RCC 7860 (cell line): ENCODE results near the gene SUMO3.
"Not testable (repeated sequence)": the region's sequence is repeated elsewhere in the genome, so short reads cannot be mapped to it uniquely, and the experiment has no call there.

Source experiments
- DNase-seq: peaks from one replicate; pipeline ENCODE4 v3.0.0-alpha.2; 2015; ENCODE audit warnings: low spot score
- FAIRE-seq: peaks from 2 replicates; lab custom pipeline; 2012; peaks lifted over from hg19 to GRCh38; lab: Jason Lieb, UNC

SUMO3 gene

GRCh38 chr21:44847261-44848056, 29.6 kb upstream of the SUMO3 start:
- no peak for DNase-seq
- no peak for FAIRE-seq

GRCh38 chr21:44846485-44847260, 28.8 kb upstream of the SUMO3 start:
- FAIRE-seq (no peak), DNase-seq (no peak)

DNA sequence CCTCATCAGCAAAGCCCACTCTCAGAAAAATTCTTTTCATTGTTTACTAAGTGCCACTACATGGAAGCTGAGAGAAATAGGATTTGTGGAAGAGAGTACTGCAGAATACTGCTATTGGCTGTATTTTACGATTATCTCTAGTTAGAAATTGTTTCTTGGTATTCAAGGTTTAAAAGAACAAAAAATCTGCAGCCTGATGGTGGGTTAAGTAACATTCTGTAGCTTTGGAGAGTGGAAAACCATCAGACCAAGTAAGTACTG, 28.3 kb upstream of the SUMO3 start:
- no peak for FAIRE-seq
- no peak for DNase-seq

GRCh38 chr21:44845418-44846223, 27.8 kb upstream of the SUMO3 start:
- FAIRE-seq: no peak
- peak; percentile 27 for DNase-seq

DNA sequence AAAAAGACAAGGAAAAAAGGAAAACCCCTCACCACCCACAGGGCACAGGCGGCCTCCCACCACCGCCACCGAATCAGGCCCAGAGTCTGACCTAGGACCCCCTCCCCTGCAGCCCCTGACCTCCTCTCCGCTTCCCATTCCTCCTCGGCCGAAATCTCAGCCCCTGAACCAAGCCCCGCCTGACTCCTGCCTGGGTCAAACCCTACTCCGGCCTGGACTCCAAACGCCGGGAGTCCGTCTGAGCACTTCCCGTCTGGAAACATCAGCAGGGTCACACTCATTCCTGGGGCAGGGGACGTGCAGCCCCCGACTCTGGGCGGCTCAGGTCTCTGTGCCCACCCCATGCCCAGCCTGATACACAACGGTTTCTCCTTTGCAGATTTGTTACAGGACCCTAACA, 26.4 kb upstream of the SUMO3 start:
- FAIRE-seq (no peak), DNase-seq (no peak)

DNA sequence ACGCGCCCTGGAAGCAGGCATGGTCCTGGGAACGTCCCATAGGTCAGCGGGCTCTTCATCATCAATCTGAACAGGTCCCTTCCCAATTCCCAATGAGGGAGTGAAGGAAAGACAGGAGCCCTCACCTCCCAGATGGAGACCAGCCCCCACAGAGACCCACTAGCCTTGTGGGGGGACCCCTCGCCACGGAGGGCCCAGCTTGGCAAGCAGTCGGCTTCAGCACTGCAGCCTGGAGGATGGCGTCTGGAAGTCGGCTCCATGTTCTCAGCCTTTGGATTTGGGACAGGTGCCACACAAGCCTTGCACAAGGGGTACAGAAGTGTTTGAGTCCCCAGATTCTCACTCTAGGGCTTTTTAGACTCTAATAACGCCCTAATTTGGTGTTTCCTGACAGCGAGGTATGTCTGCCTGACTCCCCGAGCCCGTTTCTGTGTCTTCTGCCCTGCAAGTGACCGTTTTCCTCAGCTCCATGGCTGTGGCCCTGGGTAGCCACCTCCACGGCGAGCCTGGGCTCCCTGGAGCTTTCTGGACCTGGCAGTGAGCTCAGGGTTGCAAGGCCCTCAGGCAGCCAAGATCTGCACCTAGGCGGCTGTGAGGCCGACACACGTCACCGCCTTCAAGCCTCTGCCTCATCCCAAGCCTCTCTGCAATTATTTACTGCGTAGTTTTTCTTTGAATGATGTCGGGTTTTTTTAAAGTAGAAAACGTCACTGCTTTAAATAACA, 25.0 kb upstream of the SUMO3 start:
- no peak for FAIRE-seq
- DNase-seq: no peak

GRCh38 chr21:44842087-44842486, 24.2 kb upstream of the SUMO3 start:
- FAIRE-seq (no peak), DNase-seq (no peak)

DNA sequence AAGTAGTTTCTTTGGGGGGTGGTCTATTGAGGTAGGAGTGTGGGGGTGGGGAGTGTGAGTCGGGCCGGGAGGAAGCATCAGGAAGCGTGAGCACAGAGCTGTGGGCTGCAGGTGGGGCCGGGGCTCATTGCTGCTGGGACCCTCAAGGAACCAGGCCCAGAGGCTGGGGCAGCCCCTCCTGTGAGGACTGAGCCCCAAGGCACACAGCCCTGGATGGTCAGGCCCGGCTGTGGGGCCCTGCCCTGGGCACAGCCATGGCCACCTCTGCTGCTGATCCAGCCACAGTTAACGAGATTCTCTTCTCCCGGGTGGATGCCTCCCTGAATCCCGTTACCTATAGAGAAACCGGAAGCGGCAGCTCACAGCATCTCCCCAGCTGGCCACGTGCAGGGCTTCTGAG, 22.9 kb upstream of the SUMO3 start:
- FAIRE-seq: no peak
- DNase-seq: no peak

DNA sequence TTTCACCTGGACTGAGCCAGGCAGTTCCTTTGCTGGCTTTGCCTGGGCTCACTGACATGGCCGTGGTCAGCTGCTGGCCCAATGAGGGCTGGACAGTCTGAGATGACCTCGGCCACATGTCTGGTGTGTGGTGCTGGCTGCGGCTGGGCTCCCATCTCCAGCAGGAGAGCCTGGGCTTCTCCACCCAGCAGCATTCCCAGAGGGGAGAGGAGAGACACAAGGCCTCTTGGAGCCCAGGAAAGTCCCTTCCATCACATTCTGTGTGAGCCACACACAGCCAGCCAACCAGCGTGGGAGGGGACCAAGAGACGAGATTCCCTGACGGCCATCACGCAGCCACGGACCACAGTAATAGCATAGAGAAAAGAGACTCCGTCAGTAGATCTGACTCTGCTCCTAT, 21.1 kb upstream of the SUMO3 start:
- FAIRE-seq (no peak), DNase-seq (no peak)

DNA sequence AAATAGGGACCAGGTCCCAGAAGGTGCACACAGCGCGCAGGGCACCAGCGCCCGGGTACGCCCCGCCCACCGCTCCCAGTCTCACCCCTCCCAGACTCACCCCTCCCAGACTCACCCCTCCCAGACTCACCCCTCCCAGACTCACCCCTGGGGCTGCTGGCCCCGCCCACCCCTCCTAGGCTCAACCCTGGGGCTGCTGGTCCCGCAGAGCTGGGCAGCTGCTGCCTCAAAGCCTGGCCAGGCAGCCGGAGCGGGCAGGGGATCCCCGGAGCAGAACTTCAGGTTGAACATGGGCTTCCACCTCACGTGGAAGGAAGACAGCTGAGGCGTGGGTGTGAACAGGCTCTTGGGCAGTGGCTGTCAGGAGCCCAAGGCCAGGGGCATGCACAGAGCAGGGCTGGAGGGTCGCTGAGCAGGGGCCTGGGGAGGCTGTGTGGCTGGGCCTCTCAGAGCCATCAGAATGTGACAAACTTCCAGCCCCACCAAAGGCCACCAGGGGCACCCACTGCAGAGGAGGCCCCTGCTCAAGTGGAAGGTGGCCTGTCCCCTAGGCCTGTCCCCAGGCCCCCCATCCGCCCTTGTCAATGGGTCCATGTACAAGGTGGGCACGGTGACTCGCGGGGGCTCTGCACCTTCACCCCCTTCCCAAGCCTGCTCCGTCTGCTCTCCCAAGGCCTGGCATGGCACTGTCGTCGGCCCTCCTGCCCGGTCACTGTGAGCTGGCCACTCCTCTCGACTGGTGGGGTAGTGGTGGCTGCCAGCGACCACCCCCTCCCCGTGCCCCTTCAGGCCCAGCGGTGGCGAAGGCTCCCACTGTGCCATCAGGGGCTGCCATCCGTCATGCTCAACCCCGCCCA, 20.4 kb upstream of the SUMO3 start:
- DNase-seq (no peak), FAIRE-seq (no peak)

- no peak for DNase-seq
- no peak for FAIRE-seq
These were observed 19.7 kb upstream of the SUMO3 start for GRCh38 chr21:44837537-44837936.

DNA sequence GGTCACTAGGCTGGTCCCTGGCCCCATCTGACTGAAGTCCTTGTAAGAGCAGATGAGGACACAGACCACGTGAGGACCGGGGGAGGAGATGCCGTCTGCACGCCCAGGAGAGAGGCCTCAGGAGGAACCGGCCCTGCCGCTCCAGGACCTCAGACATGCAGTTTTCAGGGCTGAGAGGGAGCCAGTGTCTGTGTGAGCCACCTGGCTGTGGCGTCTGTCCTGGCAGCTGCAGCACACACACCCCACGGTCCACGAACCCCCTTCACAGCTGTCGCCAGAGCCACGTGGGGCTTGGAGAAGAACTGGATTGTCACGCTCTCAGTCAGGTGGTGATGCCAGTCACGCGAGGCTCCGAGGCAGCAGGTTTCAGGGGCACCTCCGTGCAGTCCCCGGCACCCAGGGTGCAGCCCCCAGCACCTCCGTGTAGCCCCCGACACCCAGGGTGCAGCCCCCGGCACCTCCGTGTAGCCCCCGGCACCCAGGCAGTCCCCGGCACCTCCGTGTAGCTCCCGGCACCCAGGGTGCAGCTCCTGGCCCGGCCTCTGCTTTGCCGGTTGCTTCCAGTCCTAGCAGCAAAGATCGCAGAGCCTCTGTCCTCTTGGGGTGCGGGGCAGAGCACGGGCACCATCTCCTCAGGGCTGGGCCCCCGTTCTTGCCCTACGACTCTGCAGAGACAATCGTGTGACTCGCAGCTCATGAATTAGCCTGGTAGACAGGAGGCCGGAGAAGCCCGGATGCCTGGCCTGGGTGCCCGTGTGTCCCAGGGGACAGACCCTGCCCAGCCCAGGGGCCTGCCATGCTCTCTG, 19.0 kb upstream of the SUMO3 start:
- FAIRE-seq (no peak), DNase-seq (peak; percentile 26)

- DNase-seq (no peak), FAIRE-seq (no peak)
These were observed 18.4 kb upstream of the SUMO3 start for GRCh38 chr21:44836349-44836665.

GRCh38 chr21:44835647-44835973, 17.7 kb upstream of the SUMO3 start:
- DNase-seq: no peak
- no peak for FAIRE-seq

DNA sequence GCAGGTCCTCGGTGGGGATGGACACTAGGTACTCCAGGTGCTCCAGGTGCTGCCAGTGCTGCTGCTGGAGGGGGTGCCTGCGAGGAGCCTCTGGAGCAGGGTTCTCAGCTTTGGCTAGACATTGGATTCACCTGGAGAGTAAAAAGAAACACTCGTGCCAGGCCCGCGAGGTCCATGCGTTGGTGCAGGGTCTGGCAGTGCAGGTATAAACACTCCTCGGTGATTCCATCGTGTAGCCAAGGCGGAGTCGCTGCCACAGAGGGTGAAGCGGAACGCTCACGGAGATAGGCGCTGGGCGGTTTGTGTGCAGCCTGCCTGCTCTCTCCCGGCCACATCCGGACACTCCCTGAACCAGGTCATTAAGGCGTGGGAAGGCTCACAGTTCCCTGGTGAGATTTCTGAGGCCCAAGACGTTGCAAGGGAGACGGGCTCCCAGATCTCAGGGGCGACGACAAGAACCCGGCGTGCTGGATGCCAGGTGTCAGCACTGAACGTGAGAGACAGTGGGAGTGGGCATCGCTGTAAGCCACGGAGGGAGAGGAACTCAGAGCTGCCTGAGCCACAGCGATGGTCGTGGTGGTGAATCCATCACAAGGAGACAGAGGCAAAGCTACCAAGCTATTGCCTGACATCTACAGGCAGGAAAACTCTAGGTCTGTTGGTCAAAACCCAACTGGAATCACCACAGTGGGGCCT, 17.2 kb upstream of the SUMO3 start:
- FAIRE-seq: no peak
- DNase-seq: peak; percentile 51

DNA sequence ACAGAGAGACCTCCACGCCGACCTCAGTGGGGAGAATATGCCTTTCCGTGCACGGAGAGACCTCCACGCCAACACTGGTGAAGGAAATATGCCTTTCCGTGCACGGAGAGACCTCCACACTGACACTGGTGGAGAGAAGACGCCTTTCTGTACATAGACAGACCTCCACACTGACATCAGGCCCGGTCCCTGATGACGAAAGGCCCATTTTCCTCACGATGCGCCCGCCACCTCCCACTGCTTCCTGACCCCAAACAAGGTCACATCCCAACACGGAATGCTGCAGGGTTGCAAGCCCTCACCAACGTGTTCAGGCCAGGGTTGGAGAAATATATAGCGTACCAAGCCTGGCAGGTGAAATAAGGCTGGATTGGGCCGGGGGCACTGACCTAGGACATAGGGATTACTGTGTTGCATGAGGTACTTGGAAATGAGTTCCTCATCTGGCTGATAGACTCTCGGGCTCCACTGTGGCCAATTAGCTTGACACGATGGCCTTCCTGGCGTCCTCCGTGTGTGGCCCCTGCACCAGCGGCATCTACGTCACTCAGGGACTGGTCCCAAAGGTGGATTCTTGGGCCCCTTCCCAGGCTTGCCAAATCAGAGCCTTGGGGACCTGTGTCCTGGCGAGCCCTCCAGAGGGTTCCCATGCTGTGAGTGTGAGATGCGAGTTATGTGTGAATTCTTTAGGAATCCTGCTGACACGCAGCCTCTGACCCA, 16.5 kb upstream of the SUMO3 start:
- FAIRE-seq: no peak

GRCh38 chr21:44833663-44834062, 15.8 kb upstream of the SUMO3 start:
- no peak for FAIRE-seq
- DNase-seq: no peak

More for the DNA sequence above, 16.5 kb upstream of the SUMO3 start:
- DNase-seq: no peak

DNA sequence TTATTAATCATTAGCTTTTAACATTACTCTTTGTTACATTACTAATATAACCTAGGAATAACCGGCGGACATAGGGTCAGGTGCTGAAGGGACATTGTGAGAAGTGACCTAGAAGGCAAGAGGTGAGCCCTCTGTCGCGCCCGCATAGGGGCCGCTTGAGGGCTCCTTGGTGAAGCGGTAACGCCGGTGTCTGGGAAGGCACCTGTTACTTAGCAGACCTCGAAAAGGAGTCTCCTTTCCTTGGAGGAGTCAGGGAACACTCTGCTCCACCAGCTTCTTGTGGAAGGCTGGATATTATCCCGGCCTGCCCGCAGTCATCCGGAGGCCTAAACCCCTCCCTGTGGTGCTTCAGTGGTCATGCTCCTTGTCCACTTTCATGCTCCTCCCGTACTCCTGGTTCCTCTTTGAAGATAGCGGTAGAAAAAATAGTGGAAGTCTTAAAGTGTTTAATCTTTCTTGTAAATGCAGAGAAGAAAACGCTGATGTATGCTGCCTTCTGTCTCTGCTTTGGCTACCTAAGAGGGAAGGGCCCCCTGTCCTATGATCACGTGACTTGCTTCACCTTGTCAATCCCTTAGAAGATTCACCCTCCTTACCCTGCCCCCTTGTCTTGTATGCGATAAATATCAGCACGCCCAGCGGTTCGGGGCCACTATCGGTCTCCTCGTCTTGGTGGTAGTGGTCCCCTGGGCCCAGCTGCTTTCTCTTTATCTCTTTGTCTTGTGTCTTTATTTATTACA, 14.8 kb upstream of the SUMO3 start:
- not testable (repeated sequence) for FAIRE-seq

More for the DNA sequence above, 14.8 kb upstream of the SUMO3 start:
- not testable (repeated sequence) for DNase-seq
